GM10847 (cell line): ENCODE results near the gene ERC1.

Experiments used
- POLR2A ChIP-seq: IDR thresholded peaks from 2 replicates; pipeline ENCODE4 v1.6.1; 2011; ENCODE audit not compliant: insufficient read length; ENCODE audit errors: extremely low read depth

ERC1 gene

GRCh38 chr12:976644-977043 is 14.4 kb upstream of the ERC1 start:
- no peak for TF ChIP-seq POLR2A

GRCh38 chr12:977156-977555 is 13.9 kb upstream of the ERC1 start:
- no peak for TF ChIP-seq POLR2A

GRCh38 chr12:979349-979748 is 11.7 kb upstream of the ERC1 start:
- no peak for TF ChIP-seq POLR2A

GRCh38 chr12:981176-981828 is 9.7 kb upstream of the ERC1 start:
- TF ChIP-seq POLR2A: no peak

- no peak for TF ChIP-seq POLR2A
Measured at GRCh38 chr12:981961-982360, 9.1 kb upstream of the ERC1 start.

GRCh38 chr12:988646-989045 is 2.4 kb upstream of the ERC1 start:
- no peak for TF ChIP-seq POLR2A

- no peak for TF ChIP-seq POLR2A
Measured at GRCh38 chr12:989051-989450, 2.0 kb upstream of the ERC1 start.

GRCh38 chr12:989751-990660 is 1.0 kb upstream of the ERC1 start:
- no peak for TF ChIP-seq POLR2A

GRCh38 chr12:991350-992333 is 619 bp downstream of the ERC1 start:
- no peak for TF ChIP-seq POLR2A

GRCh38 chr12:992647-993046 is 1.6 kb downstream of the ERC1 start:
- TF ChIP-seq POLR2A: no peak

- no peak for TF ChIP-seq POLR2A
Measured at GRCh38 chr12:996881-997280, 5.9 kb downstream of the ERC1 start.

- no peak for TF ChIP-seq POLR2A
Measured at GRCh38 chr12:997505-997904, 6.5 kb downstream of the ERC1 start.

GRCh38 chr12:998020-998874 is 7.2 kb downstream of the ERC1 start:
- TF ChIP-seq POLR2A: no peak

GRCh38 chr12:1001507-1001906 is 10.5 kb downstream of the ERC1 start:
- TF ChIP-seq POLR2A: no peak

GRCh38 chr12:1003600-1004271 is 12.7 kb downstream of the ERC1 start:
- no peak for TF ChIP-seq POLR2A
